GM21737 (cell line): Measurements from ENCODE around the gene IL17RA.
"Not testable (repeated sequence)": the region's sequence is repeated elsewhere in the genome, so short reads cannot be mapped to it uniquely, and the experiment has no call there.

ENCODE experiments used
- ATAC-seq: cut with Tn5 transposase; IDR thresholded peaks from one replicate; pipeline ENCODE4 v1.9.1; 2021; ENCODE audit warnings: mild to moderate bottlenecking, moderate library complexity; ENCODE audit not compliant: unreplicated experiment

The IL17RA gene

DNA sequence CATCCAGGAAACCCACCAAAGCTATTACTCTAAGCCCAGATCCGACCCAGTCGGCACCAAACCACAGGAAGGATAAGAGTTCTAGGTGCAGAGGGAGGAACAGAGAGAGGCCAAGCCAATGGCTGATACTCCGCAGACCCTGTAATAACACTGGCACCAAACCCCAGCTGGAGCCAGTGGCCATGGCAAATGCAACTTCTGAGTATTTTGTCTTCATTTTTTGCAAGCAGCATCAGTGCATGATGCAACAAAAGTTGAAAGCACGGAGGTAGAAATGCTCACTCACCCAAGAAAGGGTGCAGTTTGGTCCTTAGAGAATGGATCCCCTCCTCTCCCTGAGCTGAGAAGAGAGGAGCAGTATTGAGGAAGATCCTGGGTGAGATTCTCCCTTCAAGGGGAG, 33.5 kb downstream of the IL17RA start:
- ATAC-seq = no peak

DNA sequence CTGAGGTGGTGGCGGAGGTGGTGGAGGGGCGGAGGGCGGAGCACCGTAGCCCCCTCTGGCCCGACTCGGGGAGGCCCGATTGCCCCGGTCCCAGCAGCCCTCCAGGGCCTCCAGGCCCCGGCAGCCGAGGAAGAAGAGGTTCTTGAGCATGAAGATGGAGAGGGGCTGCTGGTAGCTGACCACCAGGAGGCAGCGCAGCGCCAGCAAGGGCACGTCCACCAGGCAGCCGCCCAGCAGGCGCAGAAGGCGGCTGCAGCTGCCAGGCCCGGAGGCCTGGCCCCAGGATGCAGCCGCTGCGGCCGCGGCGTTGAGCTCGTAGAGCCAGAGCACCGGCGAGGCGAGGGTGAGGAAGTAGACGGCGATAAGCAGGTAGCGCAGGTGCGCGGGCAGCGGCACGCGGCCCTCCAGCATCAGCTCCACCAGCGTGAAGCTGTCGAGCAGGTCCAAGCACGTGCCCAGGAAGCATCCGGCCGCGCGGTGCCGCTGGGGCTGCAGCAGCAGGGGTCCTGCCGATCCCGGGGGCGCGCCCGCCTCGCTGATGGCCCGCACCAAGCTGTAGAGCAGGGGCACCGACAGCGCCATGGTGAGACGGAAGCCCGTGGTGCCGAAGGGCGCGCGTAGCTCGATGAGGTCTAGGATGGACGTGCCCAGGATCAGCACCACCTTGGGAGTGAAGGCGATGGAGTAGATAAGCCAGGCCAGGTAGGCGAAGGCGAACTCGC, 34.8 kb downstream of the IL17RA start:
- no peak for ATAC-seq

DNA sequence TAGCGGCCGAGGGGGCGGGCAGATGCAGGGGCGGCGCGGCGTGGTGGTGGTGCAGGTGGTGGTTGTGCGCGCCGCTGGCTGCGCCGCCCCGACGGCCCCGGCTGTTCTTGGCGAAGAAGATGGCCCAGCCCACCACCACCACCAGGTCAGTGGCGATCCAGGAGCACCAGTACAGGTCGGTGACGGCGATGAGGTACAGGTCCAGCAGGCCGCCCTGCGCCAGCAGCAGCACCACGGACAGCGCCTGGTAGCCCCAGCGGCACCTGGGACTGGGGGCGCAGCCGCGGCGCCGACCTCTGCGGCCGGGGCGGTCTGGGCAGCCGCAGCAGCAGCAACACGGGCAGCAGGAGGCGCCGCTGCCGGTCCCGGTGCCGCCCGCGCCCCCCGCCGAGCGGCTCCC, 35.5 kb downstream of the IL17RA start:
- ATAC-seq = no peak

DNA sequence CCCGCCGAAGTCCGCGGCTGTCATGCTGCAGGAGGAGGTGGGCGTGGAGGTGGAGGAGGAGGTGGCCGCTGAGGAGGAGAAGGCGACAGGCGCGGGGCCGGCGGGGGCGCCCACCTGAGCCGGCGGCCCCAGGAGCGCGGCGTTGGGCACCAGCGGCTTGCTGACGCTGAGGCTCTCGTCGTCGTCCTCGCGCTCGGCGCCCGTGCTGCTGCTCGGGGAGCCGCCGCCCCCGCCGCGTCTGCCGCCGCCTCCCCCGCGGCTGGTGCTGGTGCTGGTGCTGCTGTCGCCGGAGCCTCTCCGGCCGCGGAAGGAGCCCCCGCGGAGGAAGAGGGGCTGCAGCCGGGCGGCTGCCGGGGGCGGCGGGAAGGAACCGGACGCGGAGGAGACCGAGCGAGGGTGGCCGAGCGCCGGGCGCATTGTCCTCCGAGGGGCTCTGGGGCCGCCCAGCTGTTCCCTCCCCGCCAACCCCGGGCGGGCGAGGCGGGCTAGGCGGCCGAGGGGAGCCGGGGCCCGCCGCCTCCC, 36.0 kb downstream of the IL17RA start:
- no peak for ATAC-seq

DNA sequence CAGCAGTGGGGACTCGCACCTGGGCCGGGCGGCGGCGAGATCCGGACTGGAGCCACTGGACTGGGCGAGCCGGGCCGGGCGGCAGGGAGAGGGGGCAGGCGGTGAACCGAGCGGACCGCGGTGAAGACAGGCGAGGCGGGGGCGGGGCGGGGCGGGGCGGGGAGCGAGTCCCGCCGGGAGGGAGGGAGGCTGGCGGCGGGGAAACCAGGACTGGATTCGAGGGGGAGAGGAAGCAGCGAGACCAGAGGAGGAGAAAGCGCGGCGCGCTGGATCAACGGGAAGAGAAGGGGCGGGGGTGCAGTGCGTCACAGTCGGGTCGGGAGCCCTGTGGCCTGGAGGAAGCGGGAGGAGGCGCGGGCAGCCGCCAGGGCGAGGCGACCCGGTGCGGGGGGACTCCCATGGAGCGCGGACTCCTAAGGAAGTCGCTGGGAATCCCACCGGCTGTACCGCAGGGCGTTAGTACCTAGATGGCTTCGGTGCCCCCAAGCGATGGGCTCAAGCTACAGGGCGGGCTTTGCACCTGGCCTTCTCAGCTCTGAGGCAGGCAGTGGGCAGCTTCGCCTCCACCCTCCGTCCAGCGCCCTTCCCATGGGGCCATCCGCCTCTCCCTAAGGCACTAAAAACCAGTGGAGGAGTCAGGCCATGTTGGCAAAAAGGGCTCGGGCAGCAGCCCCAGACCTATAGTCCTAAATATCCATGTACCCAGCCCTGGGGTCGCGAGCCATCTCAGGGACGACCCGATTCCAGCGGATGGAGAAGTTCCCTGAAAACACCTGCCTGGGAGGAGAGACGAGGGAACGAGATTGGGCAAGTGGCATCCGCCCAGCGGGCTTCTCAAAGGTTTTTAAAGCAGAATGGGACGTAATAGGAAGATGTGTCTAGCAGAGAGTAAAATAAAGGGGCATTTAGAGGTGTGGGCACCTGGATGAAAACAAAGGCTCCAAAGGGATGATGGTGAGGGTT, 36.7 kb downstream of the IL17RA start, which contains the start of gene TMEM121B:
Gene TMEM121B, minus strand, starts transcription at position 128 of the 963 bp plus-strand sequence. CDS start 233 bp downstream, outside the sequence.
- no peak for ATAC-seq

DNA sequence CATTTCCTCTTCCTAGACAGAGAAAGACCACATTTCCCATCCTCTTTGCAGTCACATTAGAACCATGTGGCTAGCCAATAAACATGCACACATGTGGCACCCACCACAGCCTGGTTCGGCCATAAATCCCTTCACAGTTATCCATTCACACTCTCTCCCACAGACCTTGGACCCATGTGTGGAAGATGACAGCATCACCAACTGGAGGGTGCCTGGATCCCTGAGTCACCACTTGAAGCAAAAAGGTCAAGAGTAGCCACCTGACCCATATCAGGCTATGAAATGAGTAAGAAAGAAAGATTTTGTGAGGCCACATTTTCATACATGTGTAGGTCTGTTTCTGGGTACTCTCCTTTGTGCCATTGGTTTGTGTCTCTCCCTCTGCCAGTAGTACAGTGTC, 45.4 kb downstream of the IL17RA start:
- no peak for ATAC-seq

DNA sequence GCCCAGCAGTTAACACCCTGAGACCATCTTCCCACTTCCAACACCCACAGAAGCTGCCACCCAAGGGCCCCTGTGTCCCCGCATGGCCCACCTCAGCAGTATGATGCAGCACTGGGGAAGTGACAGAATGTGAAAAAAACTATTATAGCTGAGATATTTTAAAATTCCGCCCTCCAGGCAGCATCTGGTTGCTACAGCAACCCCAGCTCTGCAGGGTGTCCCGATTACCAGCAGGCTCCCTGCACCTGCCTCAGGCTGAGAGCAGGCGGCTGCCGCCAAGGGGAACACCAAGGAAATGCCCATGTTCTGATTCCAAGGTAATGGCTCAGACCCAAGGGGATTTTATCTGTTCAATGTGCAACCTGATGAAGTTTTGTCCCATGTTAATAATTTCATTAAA, 46.9 kb downstream of the IL17RA start:
- no peak for ATAC-seq

DNA sequence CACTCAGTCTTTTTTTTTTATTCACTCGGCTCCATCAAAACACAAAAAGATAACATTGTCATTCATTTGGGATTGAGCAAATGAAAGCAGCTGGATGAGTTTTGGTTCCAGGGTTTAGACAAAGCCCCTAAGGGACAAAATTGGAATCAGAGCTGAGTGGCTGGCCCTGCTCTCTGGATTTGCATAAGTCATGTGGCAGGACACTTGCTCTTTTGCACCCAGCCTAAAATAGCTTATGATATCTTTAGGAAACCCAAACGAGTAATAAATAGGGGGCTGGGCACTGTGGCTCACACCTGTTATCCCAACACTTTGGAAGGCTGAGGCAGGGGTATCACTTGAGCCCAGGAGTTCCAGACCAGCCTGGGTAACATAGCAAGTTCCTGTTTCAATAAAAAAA, 47.3 kb downstream of the IL17RA start:
- no peak for ATAC-seq

DNA sequence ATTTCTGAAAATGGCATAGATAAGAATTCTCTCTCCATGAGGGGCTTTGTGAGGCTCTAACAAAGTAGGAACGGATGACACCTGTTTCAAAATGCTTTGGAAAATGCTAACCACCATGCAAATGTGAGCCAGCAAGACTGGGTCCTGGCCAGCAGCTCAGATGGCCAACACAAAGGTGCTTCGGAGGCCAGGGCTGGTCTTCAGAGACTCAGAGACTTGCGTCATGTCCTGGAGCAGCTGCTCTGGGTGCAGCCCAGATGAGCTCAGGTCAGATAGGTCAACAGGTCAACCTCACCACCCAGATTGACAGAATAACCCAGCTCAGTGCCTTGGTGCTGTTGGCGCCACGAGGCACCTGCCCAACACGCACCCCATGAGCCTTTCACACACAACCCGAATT, 48.3 kb downstream of the IL17RA start:
- ATAC-seq = no peak

DNA sequence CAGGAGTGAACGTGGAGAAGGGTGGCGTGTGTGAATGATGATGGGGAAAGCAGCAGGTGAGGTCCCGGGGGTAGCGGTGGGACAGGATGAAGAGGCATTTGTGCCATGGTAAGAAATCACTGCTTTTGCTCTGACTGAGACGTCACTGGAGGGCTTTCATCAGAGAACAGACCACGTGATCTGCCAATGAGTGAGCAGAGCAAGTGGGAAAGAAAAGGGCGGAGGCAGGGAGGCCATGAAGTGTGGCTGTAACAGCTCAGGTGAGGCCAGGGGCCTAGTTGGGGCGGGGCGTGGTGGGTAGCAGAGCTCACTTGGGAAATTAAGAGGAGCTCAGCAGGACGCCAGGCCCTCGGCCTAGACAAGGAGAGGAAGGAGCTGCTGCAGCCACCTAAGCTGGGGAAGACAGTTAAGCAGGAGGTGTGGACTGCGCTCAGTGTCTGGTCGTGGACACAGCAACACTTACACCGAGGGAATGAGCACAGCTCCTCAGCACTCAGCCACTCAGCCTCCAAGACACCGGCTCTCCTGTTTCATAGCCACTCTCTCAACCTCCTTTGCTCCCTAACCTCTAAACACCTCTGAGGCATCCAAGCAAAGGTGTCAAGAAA, 50.5 kb downstream of the IL17RA start:
- no peak for ATAC-seq

DNA sequence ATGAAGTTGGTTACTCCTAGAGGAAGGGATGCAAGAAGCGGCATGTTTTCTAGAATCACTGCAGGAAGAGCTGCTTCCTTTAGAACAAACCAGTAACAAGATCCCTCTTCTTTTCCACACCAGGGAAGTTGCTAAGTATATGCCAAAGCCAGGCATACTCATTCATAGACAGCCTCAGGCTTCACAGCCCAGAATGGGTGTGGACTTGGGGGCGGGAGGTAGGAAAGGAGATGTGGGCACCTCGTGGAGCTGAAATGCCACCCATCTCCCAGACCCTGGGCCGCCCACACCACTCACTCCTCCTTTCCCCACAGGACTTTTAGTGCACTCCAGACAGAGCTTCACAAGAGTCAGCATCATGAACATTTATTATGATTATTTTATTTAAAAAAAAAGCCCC, 52.4 kb downstream of the IL17RA start:
- no peak for ATAC-seq

DNA sequence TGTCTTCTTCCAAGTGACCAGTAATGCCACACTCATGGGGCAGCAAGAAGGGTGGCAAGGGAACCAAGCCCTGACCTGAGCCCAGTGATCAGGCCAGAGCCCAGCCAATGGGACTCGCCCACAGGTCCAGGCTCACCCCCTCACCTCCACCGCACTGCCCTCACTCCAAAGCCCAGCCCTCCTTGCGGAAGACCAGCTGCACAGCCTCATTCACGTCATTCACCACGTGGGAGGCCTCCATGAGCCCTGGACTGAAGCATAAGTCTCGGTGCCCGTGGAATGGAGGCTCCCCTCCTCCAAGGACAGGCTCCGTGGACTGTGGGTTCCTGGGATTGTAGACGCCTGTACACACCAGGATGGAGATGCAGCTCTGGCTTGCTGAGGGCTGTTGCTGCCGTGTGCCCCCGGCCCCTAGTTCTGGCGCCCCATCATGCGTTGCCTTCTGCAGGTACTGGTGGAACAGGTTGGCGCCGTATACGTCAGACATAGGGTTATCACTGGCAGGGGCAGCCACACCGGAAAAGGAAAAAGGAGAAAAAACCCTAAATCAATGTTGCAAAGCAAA, 53.1 kb downstream of the IL17RA start:
- no peak for ATAC-seq

DNA sequence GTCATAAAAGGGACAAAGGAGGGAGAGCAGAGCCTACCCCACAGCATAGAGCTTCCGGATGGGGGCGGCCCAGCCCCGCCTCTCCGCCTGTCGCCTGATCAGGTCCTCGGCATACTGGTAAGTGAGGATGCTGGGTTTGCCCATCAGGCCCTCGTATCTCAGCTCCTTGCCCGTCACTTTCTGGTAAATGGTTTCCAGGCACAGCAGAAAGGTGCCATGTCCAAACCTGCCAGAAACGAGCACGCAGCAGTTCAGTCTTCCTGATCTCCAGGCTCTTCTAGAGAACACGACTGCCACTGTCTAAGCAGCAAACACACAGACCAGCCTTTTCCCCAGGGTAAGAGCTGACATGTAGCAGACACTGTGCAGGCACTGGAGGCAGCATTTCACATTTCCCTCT, 53.7 kb downstream of the IL17RA start:
- ATAC-seq = no peak

DNA sequence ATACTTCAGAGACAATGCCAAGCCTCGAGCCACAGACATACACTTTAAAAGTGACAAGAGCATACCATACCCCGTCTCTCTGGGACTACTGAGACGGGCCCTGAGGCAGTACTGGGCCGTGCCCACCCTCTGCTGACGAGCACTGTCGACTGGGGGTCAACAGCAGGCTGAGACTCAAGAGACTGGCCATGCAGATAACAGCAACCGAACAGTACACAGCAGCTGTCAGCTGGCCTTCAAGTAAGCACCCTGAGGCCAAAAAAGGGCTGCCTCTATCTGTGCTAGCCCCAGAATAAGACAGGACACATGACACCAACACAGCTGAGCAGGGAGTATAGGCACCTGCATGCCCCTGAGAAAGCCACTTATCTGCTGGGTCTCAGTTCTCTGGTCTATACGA, 55.2 kb downstream of the IL17RA start:
- no peak for ATAC-seq

DNA sequence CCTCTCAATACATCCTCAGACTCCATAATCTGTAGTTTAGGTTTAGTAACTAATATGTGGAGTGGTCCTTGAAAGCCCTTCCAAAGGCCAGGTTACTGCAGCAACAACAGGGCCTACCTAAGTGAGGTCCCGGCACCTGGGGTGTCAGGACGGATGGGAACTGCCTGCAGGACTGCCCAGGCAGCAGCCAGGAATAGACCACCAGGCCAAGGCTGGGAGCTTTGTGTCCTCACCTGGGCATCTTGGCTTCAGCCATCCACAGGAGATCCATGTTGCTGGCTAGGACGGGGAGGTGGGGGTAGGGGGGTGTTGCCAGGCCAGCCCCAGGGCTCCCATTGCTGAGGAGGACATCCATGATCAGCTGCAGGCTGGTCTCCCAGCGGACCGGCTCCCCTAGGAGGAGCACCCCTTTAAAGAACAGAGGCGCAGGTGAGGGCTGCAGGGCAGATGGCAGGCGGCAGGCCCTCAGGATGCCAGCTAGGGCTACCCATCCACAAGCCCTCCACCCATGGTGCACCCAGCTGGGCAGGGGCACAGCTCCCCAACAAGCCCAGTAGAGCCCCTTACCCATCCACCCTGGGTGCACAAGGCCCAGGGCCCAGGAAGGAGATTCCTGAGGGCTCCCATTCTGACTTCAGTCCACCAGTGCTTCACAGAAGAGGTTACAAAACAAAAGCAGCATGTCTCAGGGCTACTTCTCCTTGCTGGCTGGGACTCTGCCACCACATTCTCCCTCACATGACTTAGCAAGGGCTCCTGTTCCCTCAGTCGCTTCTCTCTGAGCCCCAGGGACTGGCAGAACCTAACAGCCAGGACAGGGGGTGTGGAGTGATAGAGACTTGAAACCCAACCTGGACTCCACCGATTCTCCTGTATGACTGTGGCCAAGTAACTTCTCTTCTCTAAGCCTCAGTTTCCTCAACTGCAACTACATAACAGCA, 56.3 kb downstream of the IL17RA start:
- no peak for ATAC-seq

DNA sequence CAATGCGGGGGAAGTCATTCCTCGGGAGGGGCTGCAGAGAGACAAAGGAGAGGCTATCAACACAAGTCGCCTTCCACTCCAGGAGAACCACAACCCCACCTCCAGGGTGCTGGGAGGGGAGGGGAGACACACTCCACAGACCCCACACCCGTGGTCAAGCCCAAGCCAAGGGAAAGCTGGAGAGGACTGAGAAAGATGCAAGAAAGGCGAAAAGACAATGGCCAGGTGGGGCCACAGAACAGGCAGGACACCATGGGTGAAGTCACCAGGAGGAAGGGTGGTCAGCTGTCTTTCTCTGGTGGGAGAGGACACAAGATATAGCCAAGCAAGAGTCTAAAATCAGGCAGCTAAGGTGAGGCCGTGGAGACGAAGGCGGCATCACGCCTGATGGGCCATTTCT, 58.3 kb downstream of the IL17RA start:
- no peak for ATAC-seq

DNA sequence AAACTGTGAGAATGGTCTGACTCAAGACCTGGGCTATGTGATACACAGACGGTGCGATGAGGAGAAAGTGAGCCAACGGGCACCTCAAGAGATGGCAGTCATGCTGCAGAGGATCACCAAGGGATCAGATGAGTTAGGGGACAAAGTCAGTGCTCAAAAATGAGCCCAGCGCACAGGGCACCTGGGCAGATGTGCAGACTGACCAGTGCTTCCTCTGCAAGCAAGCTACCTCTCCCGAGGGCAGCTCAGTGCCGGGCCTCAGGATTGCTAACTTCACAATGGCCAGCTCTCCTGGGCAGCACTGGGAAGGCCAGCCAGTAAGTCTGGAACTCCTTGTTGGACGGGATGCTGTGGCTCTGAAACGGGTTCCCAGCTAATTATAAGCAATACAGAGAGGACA, 59.0 kb downstream of the IL17RA start:
- no peak for ATAC-seq

DNA sequence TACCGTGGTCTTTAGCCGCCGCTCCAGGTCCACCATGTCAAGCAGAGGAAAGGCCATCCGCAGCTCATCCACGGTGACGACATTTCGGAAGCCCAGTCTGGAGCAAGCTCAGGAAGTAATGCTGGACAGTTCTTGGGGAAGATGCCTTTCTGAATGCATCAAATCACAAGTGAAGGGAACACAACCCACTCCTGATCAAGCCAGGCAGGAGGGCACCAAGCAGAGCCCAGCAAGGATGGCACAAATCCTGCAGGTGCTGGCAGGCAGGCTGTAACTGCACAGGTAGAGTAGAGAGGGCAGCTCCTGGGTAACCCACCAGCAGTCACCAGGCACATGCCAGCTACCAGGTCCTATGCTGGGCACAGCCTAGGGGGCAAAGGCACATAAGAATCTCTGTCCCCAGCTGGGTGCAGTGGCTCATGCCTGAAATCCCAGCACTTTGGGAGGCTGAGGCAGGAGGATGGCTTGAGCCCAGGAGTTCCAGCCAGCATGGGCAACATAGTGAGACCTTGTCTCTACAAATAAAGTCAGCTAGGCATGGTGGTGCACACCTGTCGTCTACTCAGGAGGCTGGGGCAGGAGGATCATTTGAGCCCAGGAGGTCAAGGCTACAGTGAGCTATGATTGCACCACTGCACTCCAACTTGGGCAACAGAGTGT, 60.4 kb downstream of the IL17RA start:
- ATAC-seq = no peak

DNA sequence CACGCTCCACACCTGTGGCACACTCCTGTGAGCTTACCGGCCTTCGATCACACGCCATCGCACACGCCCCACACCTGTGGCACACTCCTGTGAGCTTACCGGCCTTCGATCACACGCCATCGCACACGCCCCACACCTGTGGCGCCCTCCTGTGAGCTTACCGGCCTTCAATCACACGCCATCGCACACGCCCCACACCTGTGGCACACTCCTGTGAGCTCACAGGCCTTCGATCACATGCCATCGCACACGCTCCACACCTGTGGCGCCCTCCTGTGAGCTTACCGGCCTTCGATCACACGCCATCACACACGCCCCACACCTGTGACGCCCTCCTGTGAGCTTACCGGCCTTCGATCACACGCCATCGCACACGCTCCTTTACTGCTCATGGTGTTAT, 62.7 kb downstream of the IL17RA start:
- not testable (repeated sequence) for ATAC-seq
